OCI-LY3 (cell line): ENCODE measurements around the gene RIBC1.

ENCODE experiments used
- H2AFZ ChIP-seq: fragments of 200-600, 300-600 bp; shearing (Covaris generic); 2 replicates; pipeline ENCODE4 v1.6.0; 2014; ENCODE audit warnings: antibody characterized with exemption, low read depth, low read length
- H3K27ac ChIP-seq: fragments of 200-600, 300-600 bp; sonication (generic); 2 replicates; pipeline ENCODE4 v1.5.1; 2014; ENCODE audit warnings: mild to moderate bottlenecking, low read length, moderate library complexity, mixed read lengths
- H3K27me3 ChIP-seq: fragments of 200-600, 300-600 bp; sonication (generic); 2 replicates; pipeline ENCODE4 v1.6.1; 2014; ENCODE audit warnings: low read depth, low read length, mixed read lengths
- H3K36me3 ChIP-seq: fragments of 200-600, 300-600 bp; sonication (generic); replicated peaks from 2 replicates; pipeline ENCODE3; 2014; ENCODE audit warnings: low read depth, low read length, mixed read lengths
- H3K4me1 ChIP-seq: fragments of 300-600, 200-600 bp; sonication (generic); 2 replicates; pipeline ENCODE4 v1.6.1; 2014; ENCODE audit warnings: low read length, mixed read lengths
- H3K4me2 ChIP-seq: fragments of 200-600, 300-600 bp; sonication (generic); 2 replicates; pipeline ENCODE4 v1.6.1; 2014; ENCODE audit warnings: low read length, mixed read lengths
- H3K4me3 ChIP-seq: fragments of 300-600, 200-600 bp; sonication (generic); 2 replicates; pipeline ENCODE4 v1.5.1; 2014; ENCODE audit warnings: antibody characterized with exemption, mild to moderate bottlenecking, low read length, moderate library complexity
- H3K79me2 ChIP-seq: fragments of 300-600, 200-600 bp; shearing (Covaris generic); 2 replicates; pipeline ENCODE4 v1.6.1; 2014; ENCODE audit warnings: mild to moderate bottlenecking, low read length, mixed read lengths
- H3K9ac ChIP-seq: fragments of 300-600, 200-600 bp; shearing (Covaris generic); 2 replicates; pipeline ENCODE4 v1.6.0; 2014; ENCODE audit warnings: mild to moderate bottlenecking, low read length, moderate library complexity
- H3K9me3 ChIP-seq: fragments of 200-600, 300-600 bp; shearing (Covaris generic); 2 replicates; pipeline ENCODE4 v1.6.1; 2014; ENCODE audit warnings: low read length, mixed read lengths; ENCODE audit not compliant: insufficient read depth
- H4K20me1 ChIP-seq: fragments of 200-600, 300-600 bp; sonication (generic); 2 replicates; pipeline ENCODE4 v1.6.1; 2016; ENCODE audit warnings: low read length, mixed read lengths; ENCODE audit not compliant: insufficient read depth
- EZH2phosphoT487 ChIP-seq: fragments of 200-600 bp; shearing (Covaris generic); IDR thresholded peaks from 2 replicates; pipeline ENCODE4 v1.6.1; 2018; ENCODE audit warnings: antibody characterized with exemption, mixed run types, low read depth
- TF ChIP-seq, protein P1 (sequence below): fragments of 200-600, 300-600 bp; sonication (generic); IDR thresholded peaks from 2 replicates; pipeline ENCODE4 v1.5.1; 2014; ENCODE audit warnings: antibody characterized with exemption, low read length, low read depth

Gene RIBC1

GRCh38 chrX:53442322-53442631 lies 19.6 kb downstream of the RIBC1 start:
- Histone ChIP-seq H3K36me3 (no peaks in the 10 kb centered on the region), H3K9me3 (no peaks in the 10 kb centered on the region), H3K4me2 (peak overlapping the region; percentile 94), H3K9ac (peak overlapping the region; percentile 55), H3K4me1 (peaks cover 11% of the 10 kb centered on the region), H3K79me2 (no peaks in the 10 kb centered on the region), H3K4me3 (peak overlapping the region; percentile 85), H3K27me3 (no peaks in the 10 kb centered on the region), H4K20me1 (no peaks in the 10 kb centered on the region), H3K27ac (no peak overlapping the region), H2AFZ (peak overlapping the region; percentile 96)
- no peak for TF ChIP-seq EZH2phosphoT487
- TF ChIP-seq, protein P1, sequence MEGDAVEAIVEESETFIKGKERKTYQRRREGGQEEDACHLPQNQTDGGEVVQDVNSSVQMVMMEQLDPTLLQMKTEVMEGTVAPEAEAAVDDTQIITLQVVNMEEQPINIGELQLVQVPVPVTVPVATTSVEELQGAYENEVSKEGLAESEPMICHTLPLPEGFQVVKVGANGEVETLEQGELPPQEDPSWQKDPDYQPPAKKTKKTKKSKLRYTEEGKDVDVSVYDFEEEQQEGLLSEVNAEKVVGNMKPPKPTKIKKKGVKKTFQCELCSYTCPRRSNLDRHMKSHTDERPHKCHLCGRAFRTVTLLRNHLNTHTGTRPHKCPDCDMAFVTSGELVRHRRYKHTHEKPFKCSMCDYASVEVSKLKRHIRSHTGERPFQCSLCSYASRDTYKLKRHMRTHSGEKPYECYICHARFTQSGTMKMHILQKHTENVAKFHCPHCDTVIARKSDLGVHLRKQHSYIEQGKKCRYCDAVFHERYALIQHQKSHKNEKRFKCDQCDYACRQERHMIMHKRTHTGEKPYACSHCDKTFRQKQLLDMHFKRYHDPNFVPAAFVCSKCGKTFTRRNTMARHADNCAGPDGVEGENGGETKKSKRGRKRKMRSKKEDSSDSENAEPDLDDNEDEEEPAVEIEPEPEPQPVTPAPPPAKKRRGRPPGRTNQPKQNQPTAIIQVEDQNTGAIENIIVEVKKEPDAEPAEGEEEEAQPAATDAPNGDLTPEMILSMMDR = no peak

DNA sequence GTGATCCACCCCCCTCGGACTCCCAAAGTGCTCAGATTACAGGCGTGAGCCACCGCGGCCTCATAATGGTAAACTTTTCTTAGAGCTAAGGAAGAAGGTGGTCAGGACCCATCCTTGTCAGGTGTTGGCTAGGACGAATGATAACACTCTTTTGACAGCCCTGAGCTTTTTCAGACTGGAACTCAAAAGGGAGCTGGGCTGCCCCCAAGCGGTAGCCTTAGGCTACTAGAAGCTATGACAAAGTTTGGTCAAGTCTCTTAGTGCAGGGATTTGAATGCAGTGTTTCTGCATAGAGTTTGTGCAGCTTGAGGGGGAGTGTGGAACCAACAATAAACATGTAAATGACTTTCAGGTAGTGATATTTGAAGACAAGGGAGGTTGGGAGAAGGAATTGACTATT lies 23.3 kb downstream of the RIBC1 start:
- Histone ChIP-seq H3K9me3 (no peaks in the 10 kb centered on the region), H3K4me1 (peaks cover 7% of the 10 kb centered on the region), H3K27ac (no peak overlapping the region), H4K20me1 (no peaks in the 10 kb centered on the region), H3K79me2 (no peaks in the 10 kb centered on the region), H3K4me3 (no peak overlapping the region), H3K27me3 (no peaks in the 10 kb centered on the region), H3K4me2 (no peak overlapping the region), H3K9ac (no peak overlapping the region), H3K36me3 (no peaks in the 10 kb centered on the region), H2AFZ (no peak overlapping the region)
- no peak for TF ChIP-seq EZH2phosphoT487
- TF ChIP-seq, protein P1 = peak; percentile 58

GRCh38 chrX:53447441-53447840 lies 24.8 kb downstream of the RIBC1 start:
- H3K4me2 ChIP-seq = no peak overlapping the region
- H4K20me1 ChIP-seq = no peaks in the 10 kb centered on the region
- H3K9me3 ChIP-seq = no peaks in the 10 kb centered on the region
- no peaks in the 10 kb centered on the region for H3K27me3 ChIP-seq
- no peak overlapping the region for H2AFZ ChIP-seq
- no peak overlapping the region for H3K27ac ChIP-seq
- no peak overlapping the region for H3K9ac ChIP-seq
- TF ChIP-seq EZH2phosphoT487 = no peak
- TF ChIP-seq, protein P1 = no peak
- no peak overlapping the region for H3K4me3 ChIP-seq
- H3K36me3 ChIP-seq = no peaks in the 10 kb centered on the region
- no peaks in the 10 kb centered on the region for H3K79me2 ChIP-seq
- H3K4me1 ChIP-seq = peaks cover under 1% of the 10 kb centered on the region; the same call in 1 of the 2 replicates

DNA sequence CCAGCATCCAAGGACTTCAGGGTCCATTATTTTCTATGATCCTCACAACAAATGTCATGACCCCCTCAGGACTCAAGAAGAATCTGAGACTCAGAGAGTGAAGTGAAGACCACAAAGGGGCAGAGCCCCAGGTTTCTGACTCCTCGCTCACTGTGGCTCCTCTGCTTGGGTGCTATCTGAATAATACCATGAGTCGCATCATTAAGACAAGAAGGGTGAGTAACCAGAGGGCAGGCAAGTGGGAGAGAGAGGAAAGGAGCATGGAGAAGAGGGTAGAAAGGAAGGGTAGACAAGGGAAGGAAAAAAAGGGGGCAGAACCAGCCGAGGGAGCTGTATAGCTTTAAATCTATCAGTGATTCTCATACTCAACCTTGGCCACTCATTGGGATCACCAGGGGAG lies 27.0 kb downstream of the RIBC1 start:
- Histone ChIP-seq H3K36me3 (no peaks in the 10 kb centered on the region), H3K4me3 (no peak overlapping the region), H3K79me2 (no peaks in the 10 kb centered on the region), H3K4me2 (no peak overlapping the region), H3K9ac (no peak overlapping the region), H4K20me1 (no peaks in the 10 kb centered on the region), H3K27ac (no peak overlapping the region), H3K4me1 (no peaks in the 10 kb centered on the region), H3K27me3 (no peaks in the 10 kb centered on the region), H3K9me3 (no peaks in the 10 kb centered on the region), H2AFZ (no peak overlapping the region)
- TF ChIP-seq EZH2phosphoT487 = no peak
- TF ChIP-seq, protein P1 = no peak
